Erythroblast (primary cell): Measurements from ENCODE around the gene PBRM1.

Source experiments
- GATA1 ChIP-seq: IDR thresholded peaks from 2 replicates; pipeline ENCODE4 v1.6.1; 2011; ENCODE audit warnings: low read depth, mild to moderate bottlenecking, control low read depth, low read length, moderate library complexity
- POLR2A ChIP-seq: IDR thresholded peaks from 2 replicates; pipeline ENCODE4 v1.6.1; 2011; ENCODE audit warnings: mild to moderate bottlenecking, low read length

- TF ChIP-seq POLR2A = no peak
- no peak for TF ChIP-seq GATA1
Measured at GRCh38 chr3:52606373-52607085, 79.2 kb downstream of the PBRM1 start.
